ENCODE data around the gene PARPBP. TPM values are rescaled to one million over a fixed set of nuclear protein-coding genes. Genes with fewer than 3 reads are reported as not detected.

Gene PARPBP
- total RNA-seq, 6 donors from 2014 or later: 1.2 to 3.8 (median 1.8) TPM; not detected in 1

GRCh38 chr12:102201436-102202061 lies 81.6 kb downstream of the PARPBP start:
- Histone ChIP-seq H3K4me3 (no peak overlapping the region), H3K4me1 (no peaks in the 10 kb centered on the region), H3K9me3 (no peaks in the 10 kb centered on the region), H3K27me3 (no peaks in the 10 kb centered on the region), H3K36me3 (no peaks in the 10 kb centered on the region), H3K27ac (no peak overlapping the region)
- TF ChIP-seq POLR2A (IDR thresholded peaks at IDR 0.05) (no peak), POLR2AphosphoS5 (IDR thresholded peaks at IDR 0.05) (no peak), EP300 (IDR thresholded peaks at IDR 0.05) (no peak)
- ATAC-seq (ENCODE audit: low FRiP score in 2 of 2) (no peak), DNase-seq (no peak)
- WGBS, 2 donors: 75 to 83% methylated on average over 3 of the region's 3 CpGs

DNA sequence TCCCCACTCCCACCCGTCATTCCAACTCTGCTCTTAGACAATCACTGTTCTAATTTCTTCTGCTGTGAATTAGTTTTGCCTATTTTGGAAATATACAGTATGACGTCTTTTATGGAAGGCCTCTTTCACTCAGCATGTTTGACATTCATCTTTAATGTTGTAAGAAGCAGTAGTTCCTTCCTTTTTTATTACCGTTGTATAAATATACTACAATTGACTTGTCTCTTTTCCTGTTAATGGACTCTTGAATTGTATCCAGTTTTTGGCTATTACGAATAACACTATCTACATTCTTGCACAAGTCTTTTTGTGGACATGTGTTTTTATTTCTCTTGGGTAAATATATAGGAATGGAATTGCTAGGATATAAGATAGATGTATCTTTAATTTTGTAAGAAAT lies 82.6 kb downstream of the PARPBP start:
- Histone ChIP-seq H3K27ac (no peak overlapping the region), H3K36me3 (no peaks in the 10 kb centered on the region), H3K27me3 (no peaks in the 10 kb centered on the region), H3K9me3 (no peaks in the 10 kb centered on the region), H3K4me1 (no peaks in the 10 kb centered on the region), H3K4me3 (no peak overlapping the region)
- DNase-seq: no peak
- no peak for TF ChIP-seq POLR2A (IDR thresholded peaks at IDR 0.05)
- TF ChIP-seq CTCF (IDR thresholded peaks at IDR 0.05): no peak
- TF ChIP-seq POLR2AphosphoS5 (IDR thresholded peaks at IDR 0.05): no peak
- TF ChIP-seq EP300 (IDR thresholded peaks at IDR 0.05): no peak
- 60 to 63% methylated on average over 4 of the region's 4 CpGs for WGBS, 2 donors
- no peak for ATAC-seq (ENCODE audit: low FRiP score in 2 of 2)

DNA sequence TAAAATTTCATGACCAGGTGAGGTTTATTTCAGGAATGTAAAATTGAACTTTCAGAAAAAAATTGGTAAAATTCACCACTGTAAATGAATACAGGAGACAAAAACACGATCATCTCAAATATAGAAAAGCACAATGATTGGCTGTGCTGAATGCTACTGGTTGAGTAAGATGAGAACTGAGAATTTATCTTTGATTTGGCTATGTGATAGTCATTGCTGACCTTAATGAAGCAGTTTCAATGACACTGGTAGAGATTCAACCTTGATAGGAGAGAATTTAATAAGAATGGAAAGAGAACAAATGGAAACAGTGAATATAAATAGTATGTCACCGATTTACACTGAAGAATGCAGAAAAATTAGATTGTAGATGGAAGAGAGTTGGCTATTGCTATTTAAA lies 84.0 kb downstream of the PARPBP start:
- H3K4me3 ChIP-seq: no peak overlapping the region
- TF ChIP-seq POLR2A (IDR thresholded peaks at IDR 0.05) (no peak), CTCF (IDR thresholded peaks at IDR 0.05) (no peak), EP300 (IDR thresholded peaks at IDR 0.05) (no peak), POLR2AphosphoS5 (IDR thresholded peaks at IDR 0.05) (no peak)
- H3K4me1 ChIP-seq: no peaks in the 10 kb centered on the region
- WGBS, 2 donors: 94 to 98% methylated on average over 2 of the region's 2 CpGs
- no peaks in the 10 kb centered on the region for H3K27me3 ChIP-seq
- DNase-seq (no peak), ATAC-seq (ENCODE audit: low FRiP score in 2 of 2) (no peak)
- H3K36me3 ChIP-seq: no peaks in the 10 kb centered on the region
- no peak overlapping the region for H3K27ac ChIP-seq
- H3K9me3 ChIP-seq: no peaks in the 10 kb centered on the region

- no peaks in the 10 kb centered on the region for H3K36me3 ChIP-seq
- H3K4me1 ChIP-seq: no peaks in the 10 kb centered on the region
- ATAC-seq (ENCODE audit: low FRiP score in 2 of 2) (no peak), DNase-seq (no peak)
- no peaks in the 10 kb centered on the region for H3K27me3 ChIP-seq
- H3K27ac ChIP-seq: no peak overlapping the region
- H3K4me3 ChIP-seq: no peak overlapping the region
- no peaks in the 10 kb centered on the region for H3K9me3 ChIP-seq
- TF ChIP-seq POLR2AphosphoS5 (IDR thresholded peaks at IDR 0.05): no peak
- no peak for TF ChIP-seq CTCF (IDR thresholded peaks at IDR 0.05)
- no peak for TF ChIP-seq POLR2A (IDR thresholded peaks at IDR 0.05)
- no peak for TF ChIP-seq EP300 (IDR thresholded peaks at IDR 0.05)
- 78 to 79% methylated on average over 5 of the region's 5 CpGs for WGBS, 2 donors
Observed at GRCh38 chr12:102215992-102216691, 96.2 kb downstream of the PARPBP start.

GRCh38 chr12:102220736-102221135 lies 100.8 kb downstream of the PARPBP start:
- H3K9me3 ChIP-seq: no peaks in the 10 kb centered on the region
- H3K27ac ChIP-seq: no peak overlapping the region
- H3K4me1 ChIP-seq: no peaks in the 10 kb centered on the region
- no peaks in the 10 kb centered on the region for H3K27me3 ChIP-seq
- no peaks in the 10 kb centered on the region for H3K36me3 ChIP-seq
- H3K4me3 ChIP-seq: no peak overlapping the region
- TF ChIP-seq POLR2A (IDR thresholded peaks at IDR 0.05) (no peak), POLR2AphosphoS5 (IDR thresholded peaks at IDR 0.05) (no peak), CTCF (IDR thresholded peaks at IDR 0.05) (no peak), EP300 (IDR thresholded peaks at IDR 0.05) (no peak)
- DNase-seq (no peak), ATAC-seq (ENCODE audit: low FRiP score in 2 of 2) (no peak)
